LNCaP clone FGC (cell line): ENCODE measurements around the gene DNAH5.
"Not testable (repeated sequence)": the region's sequence is repeated elsewhere in the genome, so short reads cannot be mapped to it uniquely, and the experiment has no call there.

Experiments
- DNase-seq: peaks from one replicate; pipeline ENCODE4 v3.0.0-alpha.2; 2011; ENCODE audit warnings: low read depth
- H3K4me3 ChIP-seq: 2 replicates; pipeline ENCODE4 v1.5.1; 2011; ENCODE audit warnings: mild to moderate bottlenecking, low read depth, low read length, control low read depth
- CTCF ChIP-seq: IDR thresholded peaks from 2 replicates; pipeline ENCODE4 v1.5.1; 2012; ENCODE audit warnings: mild to moderate bottlenecking; ENCODE audit not compliant: control insufficient read depth, insufficient read depth; ENCODE audit errors: extremely low read depth

Gene DNAH5

GRCh38 chr5:13809921-13810320 is 134.6 kb downstream of the DNAH5 start:
- TF ChIP-seq CTCF: no peak

GRCh38 chr5:13804336-13804735 is 140.2 kb downstream of the DNAH5 start:
- no peak for DNase-seq
- no peak overlapping the region for H3K4me3 ChIP-seq
- TF ChIP-seq CTCF: no peak

More at GRCh38 chr5:13809921-13810320, 134.6 kb downstream of the DNAH5 start:
- no peak overlapping the region for H3K4me3 ChIP-seq
- DNase-seq: no peak

- not testable (repeated sequence) for H3K4me3 ChIP-seq, DNase-seq
These were observed 145.9 kb downstream of the DNAH5 start for GRCh38 chr5:13798569-13798968.

- no peak overlapping the region for H3K4me3 ChIP-seq
- no peak for DNase-seq
- no peak for TF ChIP-seq CTCF
These were observed 158.6 kb downstream of the DNAH5 start for GRCh38 chr5:13785781-13786415.

GRCh38 chr5:13783726-13784125 is 160.8 kb downstream of the DNAH5 start:
- H3K4me3 ChIP-seq: no peak overlapping the region
- TF ChIP-seq CTCF: no peak
- no peak for DNase-seq

- no peak for TF ChIP-seq CTCF
- DNase-seq: no peak
- H3K4me3 ChIP-seq: no peak overlapping the region
These were observed 164.4 kb downstream of the DNAH5 start for GRCh38 chr5:13780081-13780480.

GRCh38 chr5:13773649-13774048 is 170.8 kb downstream of the DNAH5 start:
- no peak overlapping the region for H3K4me3 ChIP-seq
- no peak for TF ChIP-seq CTCF

More at GRCh38 chr5:13773649-13774048, 170.8 kb downstream of the DNAH5 start:
- no peak for DNase-seq
